GM12864 (cell line): ENCODE results near the gene UNCX.
"Not testable (repeated sequence)": the region's sequence is repeated elsewhere in the genome, so short reads cannot be mapped to it uniquely, and the experiment has no call there.

Source experiments
- DNase-seq: peaks from one replicate; pipeline ENCODE4 v3.0.0-alpha.2; 2011; ENCODE audit warnings: low read depth
- H3K4me3 ChIP-seq: 2 replicates; pipeline ENCODE4 v1.5.1; 2011; ENCODE audit warnings: mild to moderate bottlenecking, low read depth, low read length, control low read depth
- CTCF ChIP-seq: IDR thresholded peaks from 2 replicates; pipeline ENCODE4 v1.5.1; 2011; ENCODE audit warnings: low read depth, mild to moderate bottlenecking, moderate library complexity, low read length, control low read depth, inconsistent platforms; ENCODE audit errors: missing control alignments

Gene UNCX

GRCh38 chr7:1210321-1210978 is 22.2 kb upstream of the UNCX start:
- TF ChIP-seq CTCF: no peak
- no peak for DNase-seq
- H3K4me3 ChIP-seq: no peak overlapping the region

- no peak for DNase-seq
- TF ChIP-seq CTCF: no peak
- no peak overlapping the region for H3K4me3 ChIP-seq
Observed at GRCh38 chr7:1210979-1211608, 21.6 kb upstream of the UNCX start.

GRCh38 chr7:1211611-1212010 is 21.1 kb upstream of the UNCX start:
- no peak for DNase-seq
- TF ChIP-seq CTCF: no peak
- no peak overlapping the region for H3K4me3 ChIP-seq

GRCh38 chr7:1212025-1212424 is 20.6 kb upstream of the UNCX start:
- DNase-seq, H3K4me3 ChIP-seq: not testable (repeated sequence)

- TF ChIP-seq CTCF: no peak
- DNase-seq: no peak
Observed at GRCh38 chr7:1214516-1214915, 18.2 kb upstream of the UNCX start.

GRCh38 chr7:1218541-1219165 is 14.0 kb upstream of the UNCX start:
- DNase-seq: no peak
- no peak for TF ChIP-seq CTCF
- H3K4me3 ChIP-seq: no peak overlapping the region

More at GRCh38 chr7:1214516-1214915, 18.2 kb upstream of the UNCX start:
- H3K4me3 ChIP-seq: no peak overlapping the region

- H3K4me3 ChIP-seq: no peak overlapping the region
- no peak for TF ChIP-seq CTCF
- DNase-seq: no peak
Observed at GRCh38 chr7:1219498-1219897, 13.2 kb upstream of the UNCX start.
